HG02623 (cell line): ENCODE data around the gene GNA14.

Experiments
- ATAC-seq: cut with Tn5 transposase; IDR thresholded peaks from one replicate; pipeline ENCODE4 v1.9.1; 2021; ENCODE audit warnings: moderate library complexity; ENCODE audit not compliant: unreplicated experiment

The GNA14 gene

GRCh38 chr9:77543131-77543822, 104.8 kb downstream of the GNA14 start:
- no peak for ATAC-seq

GRCh38 chr9:77541600-77541999, 106.5 kb downstream of the GNA14 start:
- ATAC-seq: no peak

- ATAC-seq: no peak
These were observed 107.1 kb downstream of the GNA14 start for GRCh38 chr9:77541055-77541454.

GRCh38 chr9:77534376-77535057, 113.6 kb downstream of the GNA14 start:
- no peak for ATAC-seq

- no peak for ATAC-seq
These were observed 114.5 kb downstream of the GNA14 start for GRCh38 chr9:77533671-77534070.

GRCh38 chr9:77532607-77533006, 115.5 kb downstream of the GNA14 start:
- ATAC-seq: no peak

GRCh38 chr9:77531400-77531799, 116.7 kb downstream of the GNA14 start:
- ATAC-seq: no peak

GRCh38 chr9:77523891-77524290, 124.2 kb downstream of the GNA14 start:
- no peak for ATAC-seq

GRCh38 chr9:77521091-77521490, 127.0 kb downstream of the GNA14 start:
- ATAC-seq: no peak

GRCh38 chr9:77518688-77519087, 129.4 kb downstream of the GNA14 start:
- ATAC-seq: no peak

GRCh38 chr9:77516781-77517180, 131.3 kb downstream of the GNA14 start:
- no peak for ATAC-seq

GRCh38 chr9:77514886-77515711, 133.0 kb downstream of the GNA14 start:
- ATAC-seq: no peak

GRCh38 chr9:77513457-77513856, 134.7 kb downstream of the GNA14 start:
- ATAC-seq: no peak

GRCh38 chr9:77512876-77513275, 135.2 kb downstream of the GNA14 start:
- no peak for ATAC-seq

- ATAC-seq: no peak
These were observed 136.6 kb downstream of the GNA14 start for GRCh38 chr9:77511525-77511924.

GRCh38 chr9:77510666-77511065, 137.5 kb downstream of the GNA14 start:
- ATAC-seq: no peak

GRCh38 chr9:77508396-77508795, 139.7 kb downstream of the GNA14 start:
- no peak for ATAC-seq

GRCh38 chr9:77507212-77507961, 140.7 kb downstream of the GNA14 start:
- ATAC-seq: no peak

GRCh38 chr9:77505232-77505631, 142.9 kb downstream of the GNA14 start:
- ATAC-seq: no peak

- no peak for ATAC-seq
These were observed 145.6 kb downstream of the GNA14 start for GRCh38 chr9:77502568-77502967.

- no peak for ATAC-seq
These were observed 149.2 kb downstream of the GNA14 start for GRCh38 chr9:77498891-77499290.
